DOHH2 (cell line): ENCODE data around the gene CABP4.

Experiments used
- EZH2phosphoT487 ChIP-seq: fragments of 200-600 bp; sonication (generic); IDR thresholded peaks from 2 replicates; pipeline ENCODE4 v1.6.1; 2017; ENCODE audit warnings: borderline replicate concordance, mild to moderate bottlenecking, antibody characterized with exemption, low read length, moderate library complexity, mixed read lengths
- TF ChIP-seq, protein P1 (sequence below): fragments of 200-600 bp; sonication (generic); IDR thresholded peaks from one replicate; pipeline ENCODE4 v1.5.1; 2014; ENCODE audit warnings: antibody characterized with exemption, mild to moderate bottlenecking, low read depth, low read length; ENCODE audit not compliant: poor library complexity, severe bottlenecking

DNA sequence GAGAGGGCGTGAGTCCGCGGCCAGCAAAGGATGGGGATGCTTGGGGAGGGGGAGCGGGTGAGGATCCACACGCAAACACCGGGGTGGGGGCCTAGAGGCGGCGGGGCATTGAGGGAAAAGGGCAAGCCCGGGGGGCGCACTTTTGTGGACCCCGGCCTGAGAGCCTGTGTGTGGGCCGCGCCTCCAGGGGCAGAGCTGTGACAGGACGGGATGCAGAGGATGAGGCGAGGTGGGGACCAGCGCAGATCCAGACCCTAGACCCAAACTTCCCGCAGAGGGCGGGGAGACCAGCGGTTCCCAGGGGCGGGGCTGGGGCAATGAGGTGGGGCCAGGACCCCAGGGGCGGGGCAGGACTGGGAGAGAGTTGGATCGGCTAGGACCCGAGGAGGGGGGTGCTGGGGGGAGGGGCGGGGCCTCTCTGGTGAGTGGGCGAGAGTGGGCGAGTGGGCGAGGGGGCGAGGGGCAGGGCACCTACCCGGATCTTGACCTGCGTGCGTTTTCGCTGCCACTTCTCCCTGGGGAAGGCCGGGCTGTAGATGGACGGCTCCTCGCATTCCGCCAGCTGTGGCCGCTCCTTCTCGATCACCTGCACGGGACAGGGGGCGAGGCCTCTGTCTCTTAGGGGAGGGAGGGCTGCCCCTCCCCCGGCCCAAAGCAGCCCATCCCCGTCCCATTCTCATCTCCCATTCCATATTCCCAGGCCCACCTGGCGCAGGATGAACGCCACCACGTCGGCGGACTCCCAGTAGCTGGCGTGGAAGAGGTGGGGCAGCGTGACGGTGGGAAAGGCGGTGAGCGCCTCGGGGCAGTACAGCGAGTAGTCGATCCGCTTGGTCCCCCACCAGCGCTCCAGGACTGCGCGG, 39.4 kb downstream of the CABP4 start:
- TF ChIP-seq, protein P1, sequence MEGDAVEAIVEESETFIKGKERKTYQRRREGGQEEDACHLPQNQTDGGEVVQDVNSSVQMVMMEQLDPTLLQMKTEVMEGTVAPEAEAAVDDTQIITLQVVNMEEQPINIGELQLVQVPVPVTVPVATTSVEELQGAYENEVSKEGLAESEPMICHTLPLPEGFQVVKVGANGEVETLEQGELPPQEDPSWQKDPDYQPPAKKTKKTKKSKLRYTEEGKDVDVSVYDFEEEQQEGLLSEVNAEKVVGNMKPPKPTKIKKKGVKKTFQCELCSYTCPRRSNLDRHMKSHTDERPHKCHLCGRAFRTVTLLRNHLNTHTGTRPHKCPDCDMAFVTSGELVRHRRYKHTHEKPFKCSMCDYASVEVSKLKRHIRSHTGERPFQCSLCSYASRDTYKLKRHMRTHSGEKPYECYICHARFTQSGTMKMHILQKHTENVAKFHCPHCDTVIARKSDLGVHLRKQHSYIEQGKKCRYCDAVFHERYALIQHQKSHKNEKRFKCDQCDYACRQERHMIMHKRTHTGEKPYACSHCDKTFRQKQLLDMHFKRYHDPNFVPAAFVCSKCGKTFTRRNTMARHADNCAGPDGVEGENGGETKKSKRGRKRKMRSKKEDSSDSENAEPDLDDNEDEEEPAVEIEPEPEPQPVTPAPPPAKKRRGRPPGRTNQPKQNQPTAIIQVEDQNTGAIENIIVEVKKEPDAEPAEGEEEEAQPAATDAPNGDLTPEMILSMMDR = no peak
- no peak for TF ChIP-seq EZH2phosphoT487
